Stomach smooth muscle (tissue), 2 donors: ENCODE results near the gene EIF4ENIF1.

Experiments used
- H3K27ac ChIP-seq: one replicate; pipeline ENCODE4 v1.7.0; 2013; ENCODE audit warnings: mild to moderate bottlenecking, low read length, inconsistent platforms
- H3K27me3 ChIP-seq, 2 donors: one replicate each; pipeline ENCODE4 v1.7.0; 2013; ENCODE audit warnings: low read length in 2 of 2; ENCODE audit not compliant: insufficient read depth in 2 of 2, control insufficient read depth in 1 of 2
- H3K36me3 ChIP-seq, 2 donors: one replicate each; pipeline ENCODE4 v1.7.0; 2013; ENCODE audit warnings: low read length in 2 of 2; ENCODE audit not compliant: control insufficient read depth in 2 of 2, insufficient read depth in 2 of 2
- H3K4me1 ChIP-seq: one replicate; pipeline ENCODE4 v1.7.0; 2013; ENCODE audit warnings: low read length; ENCODE audit not compliant: control insufficient read depth, insufficient read depth
- H3K4me3 ChIP-seq, 2 donors: one replicate each; pipeline ENCODE4 v1.7.0; 2013; ENCODE audit warnings: low read length in 2 of 2
- H3K9ac ChIP-seq, 2 donors: one replicate each; pipeline ENCODE4 v1.7.0; 2013; ENCODE audit warnings: low read length in 2 of 2, mild to moderate bottlenecking in 1 of 2
- H3K9me3 ChIP-seq, 2 donors: one replicate each; pipeline ENCODE4 v1.7.0; 2013; ENCODE audit warnings: low read length in 2 of 2; ENCODE audit not compliant: control insufficient read depth in 2 of 2
- donor health status: healthy.
- donor health status: Pancreatic carcinoma.

The EIF4ENIF1 gene

GRCh38 chr22:31475800-31476199 is 13.8 kb downstream of the EIF4ENIF1 start:
- Histone ChIP-seq H3K9ac (no peak overlapping the region), H3K36me3 (peaks cover 12 to 15% of the 10 kb centered on the region in 2 donors), H3K4me3 (no peak overlapping the region), H3K27me3 (no peaks in the 10 kb centered on the region), H3K9me3 (no peaks in the 10 kb centered on the region), H3K27ac (no peak overlapping the region), H3K4me1 (no peaks in the 10 kb centered on the region)

- no peak overlapping the region for H3K4me3 ChIP-seq
- no peaks in the 10 kb centered on the region for H3K9me3 ChIP-seq
- H3K4me1 ChIP-seq: no peaks in the 10 kb centered on the region
- H3K36me3 ChIP-seq: peaks cover 10 to 11% of the 10 kb centered on the region in 2 donors
- no peak overlapping the region for H3K9ac ChIP-seq
- H3K27ac ChIP-seq: no peak overlapping the region
- H3K27me3 ChIP-seq: no peaks in the 10 kb centered on the region
Measured at GRCh38 chr22:31474743-31475142, 14.9 kb downstream of the EIF4ENIF1 start.

- no peaks in the 10 kb centered on the region for H3K9me3 ChIP-seq
- H3K27ac ChIP-seq: no peak overlapping the region
- H3K9ac ChIP-seq: no peak overlapping the region
- no peaks in the 10 kb centered on the region for H3K4me1 ChIP-seq
- peaks cover 30 to 36% of the 10 kb centered on the region in 2 donors for H3K36me3 ChIP-seq
- H3K27me3 ChIP-seq: no peaks in the 10 kb centered on the region
- H3K4me3 ChIP-seq: no peak overlapping the region
Measured at GRCh38 chr22:31465307-31465706, 24.3 kb downstream of the EIF4ENIF1 start.

DNA sequence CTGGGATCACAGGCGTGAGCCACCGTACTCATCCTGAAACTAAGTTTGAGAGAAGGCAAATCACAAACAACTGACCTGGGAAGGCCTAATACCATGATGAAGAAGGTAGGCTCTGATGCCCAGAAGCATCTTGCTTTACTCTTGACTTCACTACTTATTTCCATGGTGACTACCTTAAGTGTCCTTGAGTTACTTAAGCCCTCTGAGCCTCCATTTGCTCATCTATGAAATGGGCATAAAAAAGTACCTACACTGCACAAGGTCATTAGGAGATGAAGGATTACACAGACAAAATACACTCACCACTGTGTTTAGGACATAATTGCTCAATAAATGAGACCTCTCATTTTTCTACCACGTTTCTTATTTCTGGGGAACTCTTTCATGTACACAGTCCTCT is 27.9 kb downstream of the EIF4ENIF1 start:
- no peak overlapping the region for H3K27ac ChIP-seq
- H3K9ac ChIP-seq: no peak overlapping the region
- H3K9me3 ChIP-seq: no peaks in the 10 kb centered on the region
- H3K36me3 ChIP-seq: peaks cover 31 to 47% of the 10 kb centered on the region in 2 donors
- no peaks in the 10 kb centered on the region for H3K27me3 ChIP-seq
- H3K4me3 ChIP-seq: no peak overlapping the region
- H3K4me1 ChIP-seq: no peaks in the 10 kb centered on the region

DNA sequence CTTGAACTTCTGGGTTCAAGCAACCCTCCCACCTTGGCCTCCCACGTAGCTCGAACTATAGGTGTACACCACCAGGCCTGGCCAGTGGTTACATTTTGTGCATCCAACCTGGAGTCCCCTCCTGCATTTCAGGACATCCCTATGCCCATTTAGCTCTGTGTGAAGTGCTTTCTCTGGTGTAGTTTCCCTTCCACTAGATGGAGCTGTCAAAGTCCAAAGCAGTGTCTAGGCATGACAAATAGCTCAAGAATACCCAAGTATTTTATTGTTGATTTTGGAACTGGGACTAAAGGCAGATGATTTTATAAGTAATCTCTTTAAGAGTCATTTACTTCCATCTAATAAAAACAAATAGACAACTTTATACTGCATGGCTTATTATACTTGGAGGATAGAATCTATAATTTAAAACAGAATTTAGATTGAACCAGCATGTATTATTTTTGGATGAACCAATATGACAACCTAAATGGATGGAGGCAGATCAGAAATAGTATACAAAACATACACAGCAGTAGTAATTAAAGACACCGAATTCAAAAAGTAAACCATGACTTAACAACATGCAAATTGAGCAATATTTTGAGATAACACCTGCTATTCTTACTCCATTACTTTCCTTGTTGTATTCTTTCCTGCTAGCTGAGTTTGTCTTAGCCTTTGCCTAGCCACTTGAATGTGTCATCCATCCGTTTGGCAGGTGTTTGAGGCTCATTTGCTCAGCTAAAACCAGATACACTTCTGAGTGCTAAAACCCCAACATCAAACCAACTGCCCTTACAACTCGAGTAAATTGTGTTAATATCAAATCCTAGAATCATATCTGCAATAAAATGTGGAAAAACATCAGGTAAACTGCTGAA is 37.7 kb downstream of the EIF4ENIF1 start:
- Histone ChIP-seq H3K27ac (no peak overlapping the region), H3K9me3 (no peaks in the 10 kb centered on the region), H3K4me3 (no peak overlapping the region), H3K27me3 (no peaks in the 10 kb centered on the region), H3K36me3 (peaks cover 26 to 40% of the 10 kb centered on the region in 2 donors), H3K4me1 (no peaks in the 10 kb centered on the region), H3K9ac (no peak overlapping the region)

GRCh38 chr22:31449506-31449905 is 40.1 kb downstream of the EIF4ENIF1 start:
- Histone ChIP-seq H3K36me3 (peaks cover 26 to 47% of the 10 kb centered on the region in 2 donors), H3K4me1 (no peaks in the 10 kb centered on the region), H3K27me3 (no peaks in the 10 kb centered on the region), H3K27ac (no peak overlapping the region), H3K4me3 (no peak overlapping the region), H3K9me3 (no peaks in the 10 kb centered on the region), H3K9ac (no peak overlapping the region)

DNA sequence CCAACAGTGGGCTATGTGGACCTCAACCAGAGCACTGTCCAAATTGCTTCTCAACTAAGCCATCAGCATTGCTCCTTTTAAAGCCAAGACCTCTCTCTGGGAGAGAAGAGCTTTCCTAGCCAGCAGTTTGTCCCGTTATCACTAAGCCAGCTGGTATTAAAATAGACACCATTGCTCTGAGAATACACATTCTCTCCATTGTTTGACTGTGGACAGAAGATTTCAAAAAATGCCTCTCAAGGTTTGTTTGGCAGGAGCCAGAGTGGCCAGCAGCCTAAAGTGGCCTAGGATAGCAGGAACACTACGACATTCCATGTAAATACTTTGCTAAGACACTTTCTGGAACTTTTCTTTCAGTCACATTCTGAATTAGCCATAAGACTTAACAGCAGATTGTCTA is 41.3 kb downstream of the EIF4ENIF1 start:
- Histone ChIP-seq H3K27ac (no peak overlapping the region), H3K36me3 (peaks cover 22 to 44% of the 10 kb centered on the region in 2 donors), H3K4me1 (no peaks in the 10 kb centered on the region), H3K27me3 (no peaks in the 10 kb centered on the region), H3K9me3 (no peaks in the 10 kb centered on the region), H3K9ac (no peak overlapping the region), H3K4me3 (no peak overlapping the region)

DNA sequence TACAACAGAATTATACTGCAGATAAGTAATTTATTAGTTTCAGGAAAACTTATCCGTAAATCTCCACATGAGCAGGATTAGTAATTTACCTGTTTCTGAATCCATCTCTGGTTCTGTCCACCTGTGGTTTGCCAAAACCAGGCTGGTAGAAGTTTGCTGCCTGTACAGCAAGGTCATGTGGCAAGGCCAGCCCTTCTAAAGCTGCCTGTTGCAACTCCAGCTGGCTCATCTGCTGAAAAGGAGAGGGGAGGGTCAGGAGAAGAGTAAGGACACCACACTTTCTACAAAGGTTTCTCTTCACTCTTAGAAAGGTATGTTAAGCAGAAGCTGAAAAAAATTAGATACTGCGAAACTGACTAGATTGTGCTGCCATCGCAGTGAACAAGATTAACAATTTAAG is 42.3 kb downstream of the EIF4ENIF1 start:
- Histone ChIP-seq H3K9ac (no peak overlapping the region), H3K27me3 (no peaks in the 10 kb centered on the region), H3K9me3 (no peaks in the 10 kb centered on the region), H3K4me3 (no peak overlapping the region), H3K27ac (no peak overlapping the region), H3K36me3 (peaks cover 29 to 48% of the 10 kb centered on the region in 2 donors), H3K4me1 (no peaks in the 10 kb centered on the region)

DNA sequence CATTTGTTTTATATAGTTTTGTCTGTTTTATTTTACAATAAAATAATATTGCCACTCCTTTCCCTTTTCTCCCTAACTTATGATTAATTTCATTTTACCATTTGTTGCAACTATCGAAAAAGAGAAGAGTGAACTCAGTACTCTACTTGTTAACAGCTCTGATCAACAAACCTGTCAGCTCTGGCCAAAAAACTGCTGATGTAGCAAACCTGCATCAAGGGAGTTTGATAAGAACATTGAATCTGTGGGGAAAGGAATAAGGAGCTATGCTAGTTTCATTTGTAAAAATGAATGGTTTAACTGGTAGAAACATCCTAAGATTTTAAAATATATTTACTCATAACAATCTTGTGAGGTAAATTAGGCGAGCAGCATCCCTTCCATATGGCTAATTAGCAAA is 42.9 kb downstream of the EIF4ENIF1 start:
- Histone ChIP-seq H3K9me3 (no peaks in the 10 kb centered on the region), H3K4me3 (no peak overlapping the region), H3K9ac (no peak overlapping the region), H3K36me3 (peaks cover 34 to 50% of the 10 kb centered on the region in 2 donors), H3K27ac (no peak overlapping the region), H3K4me1 (no peaks in the 10 kb centered on the region), H3K27me3 (no peaks in the 10 kb centered on the region)

DNA sequence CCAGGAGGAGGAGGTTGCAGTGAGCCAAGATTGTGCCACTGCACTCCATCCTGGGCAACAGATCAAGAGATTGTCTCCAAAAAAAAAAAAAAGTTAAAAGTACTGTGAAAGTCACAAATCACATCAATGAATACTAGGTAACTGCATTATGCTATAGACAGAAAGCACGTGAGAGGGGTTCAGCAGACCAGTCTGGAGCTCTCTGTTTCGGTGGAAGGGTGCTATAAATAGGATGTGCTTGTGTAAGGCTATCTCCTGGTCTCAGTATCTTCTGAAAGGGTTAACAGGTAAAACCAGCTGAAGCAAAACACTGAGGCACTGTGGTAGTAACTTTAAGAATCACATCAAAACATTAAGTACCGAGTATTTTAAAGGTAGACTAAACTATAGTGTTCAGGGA is 43.4 kb downstream of the EIF4ENIF1 start:
- Histone ChIP-seq H3K4me1 (no peaks in the 10 kb centered on the region), H3K27me3 (no peaks in the 10 kb centered on the region), H3K36me3 (peaks cover 38 to 51% of the 10 kb centered on the region in 2 donors), H3K27ac (no peak overlapping the region), H3K9ac (no peak overlapping the region), H3K4me3 (no peak overlapping the region), H3K9me3 (no peaks in the 10 kb centered on the region)

GRCh38 chr22:31445642-31446041 is 44.0 kb downstream of the EIF4ENIF1 start:
- H3K9ac ChIP-seq: no peak overlapping the region
- no peaks in the 10 kb centered on the region for H3K9me3 ChIP-seq
- no peak overlapping the region for H3K4me3 ChIP-seq
- H3K27me3 ChIP-seq: no peaks in the 10 kb centered on the region
- H3K4me1 ChIP-seq: no peaks in the 10 kb centered on the region
- H3K36me3 ChIP-seq: peaks cover 40 to 56% of the 10 kb centered on the region in 2 donors
- no peak overlapping the region for H3K27ac ChIP-seq
